Measurements from ENCODE around the gene BMPR1B.

Gene BMPR1B

DNA sequence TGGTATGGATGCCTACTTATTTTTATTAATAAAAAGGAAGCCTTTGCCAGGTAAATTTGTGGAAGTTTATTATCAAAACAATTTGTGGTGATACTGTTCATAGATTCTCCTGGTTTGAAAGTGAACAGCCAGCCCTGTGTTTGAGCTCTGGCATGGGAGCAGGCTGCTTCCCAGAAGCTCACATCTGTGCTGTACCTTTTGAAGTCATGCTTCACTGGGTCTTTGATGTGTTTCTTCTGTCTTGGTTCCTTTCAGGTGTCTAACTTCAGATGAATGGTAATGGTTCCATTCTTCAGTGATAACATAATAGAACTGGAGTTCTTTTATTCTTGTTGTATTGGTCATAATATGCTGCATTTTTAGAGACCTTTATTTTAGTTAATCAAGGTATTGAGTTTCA is 85.5 kb downstream of the BMPR1B start:
- H3K4me3 ChIP-seq (ENCODE audit: low read depth, low read length), result no peak overlapping the region
- no peak for TF ChIP-seq CTCF (conservative IDR thresholded peaks at IDR 0.05; ENCODE audit: low read depth, low read length)
- no peak for DNase-seq (ENCODE audit: low read depth)

- no peak for TF ChIP-seq CTCF (conservative IDR thresholded peaks at IDR 0.05; ENCODE audit: low read depth, low read length)
- no peak overlapping the region for H3K4me3 ChIP-seq (ENCODE audit: low read depth, low read length)
- no peak for DNase-seq (ENCODE audit: low read depth)
Observed at GRCh38 chr4:94848326-94848725, 90.6 kb downstream of the BMPR1B start.

GRCh38 chr4:94849901-94850300 is 92.1 kb downstream of the BMPR1B start:
- no peak for TF ChIP-seq CTCF (conservative IDR thresholded peaks at IDR 0.05; ENCODE audit: low read depth, low read length)
- DNase-seq (ENCODE audit: low read depth), result no peak
- no peak overlapping the region for H3K4me3 ChIP-seq (ENCODE audit: low read depth, low read length)

GRCh38 chr4:94852616-94853015 is 94.9 kb downstream of the BMPR1B start:
- DNase-seq (ENCODE audit: low read depth), result no peak
- no peak overlapping the region for H3K4me3 ChIP-seq (ENCODE audit: low read depth, low read length)
- no peak for TF ChIP-seq CTCF (conservative IDR thresholded peaks at IDR 0.05; ENCODE audit: low read depth, low read length)

DNA sequence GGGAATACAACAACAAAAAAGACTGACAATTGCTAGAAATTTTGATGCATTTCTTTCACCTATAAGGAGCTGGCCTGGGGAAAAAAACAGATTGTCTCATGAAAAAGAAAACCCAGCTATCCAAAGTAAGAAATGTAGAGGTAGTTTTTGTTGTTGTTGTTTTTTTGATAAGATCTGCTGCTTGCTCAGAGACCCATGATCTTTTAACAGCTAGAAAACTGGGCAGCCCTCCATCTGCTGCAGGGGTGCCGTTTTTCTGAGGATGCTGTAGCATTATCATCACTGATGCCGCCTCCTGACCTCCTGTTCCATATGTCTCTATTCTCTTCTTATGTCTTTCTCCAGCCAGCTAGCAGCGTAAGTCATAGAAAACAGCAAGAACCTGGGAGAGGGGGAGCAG is 98.3 kb downstream of the BMPR1B start:
- DNase-seq (ENCODE audit: low read depth), result peak; percentile 54
- no peak overlapping the region for H3K4me3 ChIP-seq (ENCODE audit: low read depth, low read length)
- no peak for TF ChIP-seq CTCF (conservative IDR thresholded peaks at IDR 0.05; ENCODE audit: low read depth, low read length)

DNA sequence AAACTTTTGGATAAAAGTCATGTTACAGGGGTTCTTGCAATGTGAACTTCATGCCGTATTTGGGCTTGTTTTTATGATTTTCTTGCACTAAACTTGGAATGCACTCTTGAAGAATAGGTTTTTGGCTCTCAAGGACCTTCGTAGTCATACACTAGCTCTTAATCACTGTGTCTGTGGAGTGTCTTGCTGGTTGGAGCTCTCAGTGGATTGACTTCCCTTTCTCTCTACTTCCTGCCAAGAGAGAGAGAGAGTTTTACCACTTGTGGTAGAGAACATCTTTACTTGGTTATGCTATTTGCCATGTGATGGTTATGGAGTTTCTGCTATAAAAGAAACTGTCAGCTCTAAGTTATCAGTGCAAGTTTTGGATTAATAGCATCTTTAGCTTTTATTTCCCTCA is 112.4 kb downstream of the BMPR1B start:
- DNase-seq (ENCODE audit: low read depth), result peak; percentile 7
- TF ChIP-seq CTCF (conservative IDR thresholded peaks at IDR 0.05; ENCODE audit: low read depth, low read length), result no peak
- no peak overlapping the region for H3K4me3 ChIP-seq (ENCODE audit: low read depth, low read length)

- TF ChIP-seq CTCF (conservative IDR thresholded peaks at IDR 0.05; ENCODE audit: low read depth, low read length), result no peak
- H3K4me3 ChIP-seq (ENCODE audit: low read depth, low read length), result no peak overlapping the region
- DNase-seq (ENCODE audit: low read depth), result peak; percentile 41
Observed at GRCh38 chr4:94871644-94872305, 114.0 kb downstream of the BMPR1B start.

Measured in choroid plexus epithelial cell (primary cell).